SK-N-SH (cell line): ENCODE measurements around the gene ITIH6. TPM values are rescaled to one million over a fixed set of nuclear protein-coding genes. Genes with fewer than 3 reads are reported as not detected.
"Not testable (repeated sequence)": the region's sequence is repeated elsewhere in the genome, so short reads cannot be mapped to it uniquely, and the experiment has no call there.

ENCODE experiments used
- CTCF ChIA-PET: fragments of 300-600, 350-600 bp; formaldehyde crosslinking; extraction: SDS; loops from one replicate; lab custom pipeline; 2021; lab: Yijun Ruan, JAX
- POLR2A ChIA-PET: fragments of 350-600 bp; sonication (Branson Sonifier 250); formaldehyde crosslinking; extraction: SDS; loops from one replicate; lab custom pipeline; 2020; ENCODE audit warnings: antibody characterized with exemption, inconsistent platforms; lab: Yijun Ruan, JAX
- DNase-seq: peaks from one replicate; pipeline ENCODE4 v3.0.0; 2012
- H2AFZ ChIP-seq: fragments of 200-600 bp; sonication (generic); 2 replicates; pipeline ENCODE4 v1.8.1; 2016; ENCODE audit warnings: antibody characterized with exemption, mild to moderate bottlenecking, low read depth
- H3F3A ChIP-seq: fragments of 200-600 bp; sonication (generic); replicated peaks from 2 replicates; pipeline ENCODE3; 2016; ENCODE audit warnings: antibody characterized with exemption, mild to moderate bottlenecking; ENCODE audit not compliant: insufficient read depth
- H3K27ac ChIP-seq, 2 experiments: fragments of 200-500 bp in 1 of 2; fragments of 200-600 bp in 1 of 2; sonication (Bioruptor generic) in 1 of 2; sonication (generic), shearing (Covaris generic) in 1 of 2; 2 replicates each; pipeline versions ENCODE4 v1.5.1 to v1.6.1; 2014 to 2016; ENCODE audit warnings: low read depth in 2 of 2, inconsistent platforms in 1 of 2, low read length in 1 of 2, mild to moderate bottlenecking in 1 of 2, mixed read lengths in 1 of 2
- H3K27me3 ChIP-seq: fragments of 200-600 bp; sonication (generic), shearing (Covaris generic); 2 replicates; pipeline ENCODE4 v1.6.1; 2016; ENCODE audit warnings: mixed run types; ENCODE audit not compliant: insufficient read depth
- H3K36me3 ChIP-seq, 2 experiments: fragments of 200-500 bp in 1 of 2; fragments of 200-600 bp in 1 of 2; sonication (Bioruptor generic) in 1 of 2; sonication (generic) in 1 of 2; replicated peaks in 1 of 2; 2 replicates each; pipeline versions ENCODE3 to v1.5.1; 2014 to 2016; ENCODE audit warnings: low read length in 1 of 2, mild to moderate bottlenecking in 1 of 2; ENCODE audit not compliant: insufficient read depth in 2 of 2, control insufficient read depth in 1 of 2
- H3K4me1 ChIP-seq, 2 experiments: fragments of 200-500 bp in 1 of 2; fragments of 200-600 bp in 1 of 2; sonication (Bioruptor generic) in 1 of 2; sonication (generic), shearing (Covaris generic) in 1 of 2; 2 replicates each; pipeline versions ENCODE4 v1.5.1 to v1.6.1; 2014 to 2016; ENCODE audit warnings: low read depth in 1 of 2, low read length in 1 of 2, mixed run types in 1 of 2; ENCODE audit not compliant: insufficient read depth in 2 of 2, control insufficient read depth in 1 of 2
- H3K4me2 ChIP-seq: fragments of 200-600 bp; sonication (generic), shearing (Covaris generic); 2 replicates; pipeline ENCODE4 v1.6.1; 2017; ENCODE audit warnings: mixed run types
- H3K4me3 ChIP-seq, 2 experiments: fragments of 200-500 bp in 1 of 2; fragments of 200-600 bp in 1 of 2; sonication (Bioruptor generic) in 1 of 2; sonication (generic), shearing (Covaris generic) in 1 of 2; 2 replicates each; pipeline versions ENCODE4 v1.5.1 to v1.8.1; 2014 to 2016; ENCODE audit warnings: low read depth in 2 of 2, inconsistent platforms in 1 of 2, low read length in 1 of 2, mild to moderate bottlenecking in 1 of 2, mixed read lengths in 1 of 2, moderate library complexity in 1 of 2
- H3K79me2 ChIP-seq: fragments of 200-600 bp; sonication (generic); 2 replicates; pipeline ENCODE4 v1.8.1; 2017; ENCODE audit warnings: mild to moderate bottlenecking; ENCODE audit not compliant: insufficient read depth
- H3K9ac ChIP-seq: fragments of 200-600 bp; sonication (generic); 2 replicates; pipeline ENCODE4 v1.6.1; 2017; ENCODE audit warnings: mixed run types
- H3K9me2 ChIP-seq: fragments of 200-600 bp; sonication (generic); 2 replicates; pipeline ENCODE4 v1.6.1; 2017; ENCODE audit warnings: mixed run types
- H3K9me3 ChIP-seq: fragments of 200-600 bp; sonication (generic); 2 replicates; pipeline ENCODE4 v1.6.1; 2017; ENCODE audit warnings: mixed run types, mild to moderate bottlenecking, moderate library complexity
- H4K20me1 ChIP-seq: fragments of 200-600 bp; sonication (generic); 2 replicates; pipeline ENCODE4 v1.6.1; 2017; ENCODE audit warnings: mild to moderate bottlenecking, mixed run types; ENCODE audit not compliant: insufficient read depth
- EZH2phosphoT487 ChIP-seq: fragments of 200-600 bp; sonication (generic); IDR thresholded peaks from 2 replicates; pipeline ENCODE4 v1.6.1; 2017; ENCODE audit warnings: low read depth, mixed run types, mild to moderate bottlenecking, antibody characterized with exemption, moderate library complexity, borderline replicate concordance
- FOSL2 ChIP-seq: IDR thresholded peaks from 2 replicates; pipeline ENCODE4 v1.4.0; 2012; ENCODE audit warnings: low read depth, mild to moderate bottlenecking, moderate library complexity, borderline replicate concordance
- GABPA ChIP-seq: IDR thresholded peaks from 2 replicates; pipeline ENCODE4 v1.4.0; 2012; ENCODE audit warnings: low read depth, mild to moderate bottlenecking
- MEF2A ChIP-seq: IDR thresholded peaks from 2 replicates; pipeline ENCODE4 v1.4.0; 2012; ENCODE audit warnings: low read depth, borderline replicate concordance
- MXI1 ChIP-seq: IDR thresholded peaks from 2 replicates; pipeline ENCODE4 v1.6.1; 2012; ENCODE audit warnings: mild to moderate bottlenecking, low read depth, low read length, improper control_type of control experiment
- POLR2AphosphoS5 ChIP-seq: IDR thresholded peaks from 2 replicates; pipeline ENCODE4 v1.6.1; 2012; ENCODE audit warnings: low read depth, low read length
- RCOR1 ChIP-seq: fragments of 150-350 bp; IDR thresholded peaks from 2 replicates; pipeline ENCODE4 v1.6.1; 2017; ENCODE audit warnings: antibody characterized with exemption, low read length
- REST ChIP-seq: IDR thresholded peaks from 2 replicates; pipeline ENCODE4 v1.6.1; 2012; ENCODE audit warnings: mild to moderate bottlenecking, low read depth, low read length, moderate library complexity
- RFX5 ChIP-seq: IDR thresholded peaks from 2 replicates; pipeline ENCODE4 v1.6.1; 2012; ENCODE audit warnings: mild to moderate bottlenecking, improper control_type of control experiment, low read length
- SIN3A ChIP-seq: IDR thresholded peaks from 2 replicates; pipeline ENCODE4 v1.6.1; 2012; ENCODE audit warnings: low read depth, mild to moderate bottlenecking, low read length, moderate library complexity, borderline replicate concordance
- SMC3 ChIP-seq: IDR thresholded peaks from 2 replicates; pipeline ENCODE4 v1.6.1; 2012; ENCODE audit warnings: low read depth, low read length, improper control_type of control experiment
- TCF12 ChIP-seq: IDR thresholded peaks from 2 replicates; pipeline ENCODE4 v1.4.0; 2012
- TEAD4 ChIP-seq: IDR thresholded peaks from 2 replicates; pipeline ENCODE4 v1.4.0; 2012; ENCODE audit warnings: mild to moderate bottlenecking, borderline replicate concordance; ENCODE audit not compliant: insufficient read depth
- USF2 ChIP-seq: fragments of 150-350 bp; IDR thresholded peaks from 2 replicates; pipeline ENCODE4 v1.6.1; 2017; ENCODE audit warnings: antibody characterized with exemption, low read length, low read depth, borderline replicate concordance
- YY1 ChIP-seq: IDR thresholded peaks from 2 replicates; pipeline ENCODE4 v1.4.0; 2012; ENCODE audit warnings: low read depth, mild to moderate bottlenecking
- WGBS: methylation state at CpG from one replicate; pipeline ENCODE4 v1.1.6; 2017; ENCODE audit warnings: low lambda C conversion rate; 5-methylcytosine and 5-hydroxymethylcytosine counted together
- polyA plus RNA-seq, 3 experiments: library from polyadenylated mRNA; depleted of rRNA; stranded (reverse); fragments of >200 nt; gene quantifications; 2 replicates each; pipeline ENCODE4 v1.2.3, GENCODE V29; 2012
- TF ChIP-seq, protein P1 (sequence below): IDR thresholded peaks from 2 replicates; pipeline ENCODE4 v1.4.0; 2012; ENCODE audit warnings: low read depth
- TF ChIP-seq, protein P2 (sequence below): IDR thresholded peaks from 2 replicates; pipeline ENCODE4; 2012

The ITIH6 gene
- polyA plus RNA-seq (2012; rRNA removed): not detected in 2 replicates
- not detected in 2 replicates for polyA plus RNA-seq (2012; cell fraction: cytosol; rRNA removed)
- polyA plus RNA-seq (2012; cell fraction: nucleus; rRNA removed): not detected in 2 replicates

DNA sequence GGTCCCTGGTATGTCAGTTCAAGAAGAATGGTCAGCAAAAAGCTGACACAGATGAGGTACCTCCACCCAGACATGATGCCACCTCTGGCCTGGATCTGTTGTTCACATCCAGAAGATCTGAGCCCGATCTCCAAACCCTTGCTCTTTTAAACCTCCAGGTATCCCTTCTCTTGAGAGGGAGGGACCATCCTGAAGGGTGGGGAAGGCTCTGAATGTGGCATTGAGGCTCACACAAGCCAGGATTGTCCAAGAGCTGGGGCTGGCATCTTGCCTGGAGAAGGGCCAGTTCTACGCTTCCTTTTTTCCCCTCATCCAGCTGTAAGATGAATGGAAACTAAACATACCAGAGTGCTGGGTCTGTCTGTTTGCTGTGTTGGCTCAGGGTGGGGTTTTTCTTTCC, at the start of gene ITIH6:
Gene ITIH6, minus strand, starts transcription at position 119 of the 400 bp plus-strand sequence. Its CDS starts 45 bp downstream, at position 74.
- Histone ChIP-seq H3K9me3 (no peaks in the 10 kb centered on the region), H3K4me3 (no peak within 1 kb of the TSS), H2AFZ (no peak within 1 kb of the TSS), H3K79me2 (no peaks in the 10 kb centered on the region), H3K27ac (no peak within 1 kb of the TSS), H3K4me1 (no peaks in the 10 kb centered on the region), H3F3A (no peaks in the 10 kb centered on the region), H4K20me1 (no peaks in the 10 kb centered on the region), H3K4me2 (no peak within 1 kb of the TSS), H3K9me2 (no peaks in the 10 kb centered on the region), H3K27me3 (peaks cover 5% of the 10 kb centered on the region; the same call in 1 of the 2 replicates), H3K36me3 (no peaks in the 10 kb centered on the region), H3K9ac (no peak within 1 kb of the TSS)
- ChIA-PET POLR2A (no interaction called here), CTCF (interaction anchor here (0.9 kb wide), 1 partner anchor 259 kb away, joined by 3 read pairs; no protein-coding TSS in a partner anchor)
- no peak for DNase-seq
- WGBS: 0% methylated on average over 1 of the region's 2 CpGs
- TF ChIP-seq POLR2AphosphoS5 (no peak), TEAD4 (no peak), EZH2phosphoT487 (no peak), RFX5 (no peak), GABPA (no peak), MXI1 (no peak), RCOR1 (no peak), SMC3 (no peak), SIN3A (no peak), MEF2A (no peak), USF2 (no peak), YY1 (no peak), REST (no peak), FOSL2 (no peak), TCF12 (no peak)
- TF ChIP-seq, protein P1, sequence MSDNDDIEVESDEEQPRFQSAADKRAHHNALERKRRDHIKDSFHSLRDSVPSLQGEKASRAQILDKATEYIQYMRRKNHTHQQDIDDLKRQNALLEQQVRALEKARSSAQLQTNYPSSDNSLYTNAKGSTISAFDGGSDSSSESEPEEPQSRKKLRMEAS: no peak
- TF ChIP-seq, protein P2, sequence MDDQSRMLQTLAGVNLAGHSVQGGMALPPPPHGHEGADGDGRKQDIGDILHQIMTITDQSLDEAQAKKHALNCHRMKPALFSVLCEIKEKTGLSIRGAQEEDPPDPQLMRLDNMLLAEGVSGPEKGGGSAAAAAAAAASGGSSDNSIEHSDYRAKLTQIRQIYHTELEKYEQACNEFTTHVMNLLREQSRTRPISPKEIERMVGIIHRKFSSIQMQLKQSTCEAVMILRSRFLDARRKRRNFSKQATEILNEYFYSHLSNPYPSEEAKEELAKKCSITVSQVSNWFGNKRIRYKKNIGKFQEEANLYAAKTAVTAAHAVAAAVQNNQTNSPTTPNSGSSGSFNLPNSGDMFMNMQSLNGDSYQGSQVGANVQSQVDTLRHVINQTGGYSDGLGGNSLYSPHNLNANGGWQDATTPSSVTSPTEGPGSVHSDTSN: no peak

DNA sequence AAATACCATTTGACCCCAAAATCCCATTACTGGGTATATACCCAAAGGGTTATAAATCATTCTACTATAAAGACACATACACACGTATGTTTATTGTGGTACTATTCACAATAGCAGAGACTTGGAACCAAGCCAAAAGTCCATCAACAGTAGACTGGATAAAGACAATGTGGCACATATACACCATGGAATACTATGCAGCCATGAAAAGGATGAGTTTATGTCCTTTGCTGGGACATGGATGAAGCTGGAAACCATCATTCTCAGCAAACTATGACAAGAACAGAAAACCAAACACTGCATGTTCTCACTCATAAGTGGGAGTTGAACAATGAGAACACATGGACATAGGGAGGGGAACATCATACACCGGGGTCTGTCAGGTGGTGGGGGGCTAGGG, 49.6 kb upstream of the ITIH6 start:
- H2AFZ ChIP-seq, H3K36me3 ChIP-seq, H3K4me2 ChIP-seq, H3K27me3 ChIP-seq, H3K4me1 ChIP-seq, H3K27ac ChIP-seq, H4K20me1 ChIP-seq, H3K9me2 ChIP-seq, H3K79me2 ChIP-seq, H3K4me3 ChIP-seq, H3K9ac ChIP-seq, H3K9me3 ChIP-seq, DNase-seq, POLR2A ChIA-PET, CTCF ChIA-PET, H3F3A ChIP-seq: not testable (repeated sequence)
- 15% methylated on average over 2 of the region's 2 CpGs for WGBS
